Measurements from ENCODE around the gene FNDC10.
"Not testable (repeated sequence)": the region's sequence is repeated elsewhere in the genome, so short reads cannot be mapped to it uniquely, and the experiment has no call there.

Gene FNDC10

GRCh38 chr1:1599030-1599934 is 653 bp downstream of the FNDC10 start:
- no peak for DNase-seq (ENCODE audit: low read depth)

- DNase-seq (ENCODE audit: low read depth): no peak
These were observed 1.3 kb downstream of the FNDC10 start for GRCh38 chr1:1598720-1599029.

GRCh38 chr1:1598051-1598719 is 1.8 kb downstream of the FNDC10 start:
- no peak for DNase-seq (ENCODE audit: low read depth)

GRCh38 chr1:1597275-1597930 is 2.5 kb downstream of the FNDC10 start:
- no peak for DNase-seq (ENCODE audit: low read depth)

GRCh38 chr1:1596493-1597274 is 3.3 kb downstream of the FNDC10 start:
- no peak for DNase-seq (ENCODE audit: low read depth)

GRCh38 chr1:1595341-1595740 is 4.6 kb downstream of the FNDC10 start:
- DNase-seq (ENCODE audit: low read depth): not testable (repeated sequence)

GRCh38 chr1:1594602-1595260 is 5.2 kb downstream of the FNDC10 start:
- no peak for DNase-seq (ENCODE audit: low read depth)

GRCh38 chr1:1593834-1594601 is 5.9 kb downstream of the FNDC10 start:
- no peak for DNase-seq (ENCODE audit: low read depth)

- DNase-seq (ENCODE audit: low read depth): no peak
These were observed 8.5 kb downstream of the FNDC10 start for GRCh38 chr1:1591452-1591851.

- no peak for DNase-seq (ENCODE audit: low read depth)
These were observed 16.5 kb downstream of the FNDC10 start for GRCh38 chr1:1583347-1584010.

GRCh38 chr1:1582585-1583346 is 17.2 kb downstream of the FNDC10 start:
- DNase-seq (ENCODE audit: low read depth): no peak

- DNase-seq (ENCODE audit: low read depth): no peak
These were observed 21.5 kb downstream of the FNDC10 start for GRCh38 chr1:1578371-1578940.

- DNase-seq (ENCODE audit: low read depth): no peak
These were observed 22.4 kb downstream of the FNDC10 start for GRCh38 chr1:1577367-1578011.

GRCh38 chr1:1574721-1575537 is 25.0 kb downstream of the FNDC10 start, which contains the start of gene SSU72:
TSS of gene SSU72 (minus strand) at chr1:1574863. CDS start at chr1:1574557, 306 bp downstream.
- DNase-seq (ENCODE audit: low read depth): peak; percentile 87

- peak; percentile 47 for DNase-seq (ENCODE audit: low read depth)
These were observed 25.9 kb downstream of the FNDC10 start for GRCh38 chr1:1573843-1574720.

- DNase-seq (ENCODE audit: low read depth): no peak
These were observed 30.6 kb downstream of the FNDC10 start for GRCh38 chr1:1569341-1569740.

- DNase-seq (ENCODE audit: low read depth): no peak
These were observed 32.0 kb downstream of the FNDC10 start for GRCh38 chr1:1567891-1568291.
